Left ventricle myocardium superior (tissue), 1 donor: ENCODE results near the gene TMEM220. TPM values are rescaled to one million over a fixed set of nuclear protein-coding genes. Genes with fewer than 3 reads are reported as not detected.
"Not testable (repeated sequence)": the region's sequence is repeated elsewhere in the genome, so short reads cannot be mapped to it uniquely, and the experiment has no call there.

Experiments
- ATAC-seq: fragments of 200-7000 bp; cut with Tn5 transposase; one replicate; pipeline ENCODE4 v1.9.1; 2020; ENCODE audit warnings: mild to moderate bottlenecking, moderate library complexity
- DNase-seq: peaks from one replicate; pipeline ENCODE4 v3.0.0-alpha.2; 2020
- intact Hi-C: fragments of 100-400 bp; cut with micrococcal nuclease; formaldehyde crosslinking; loops from one replicate; pipeline ENCODE4 v1.11.0; 2022
- total RNA-seq: library from RNA; stranded (reverse); fragmentation: NEBNext Ultra II Directional; extraction: Animal tissue kit (Norgen Biotek cat#: 25700); gene quantifications from one replicate; pipeline ENCODE4 v1.2.1, GENCODE V29; 2021
- donor health status: DM: no; HTN: yes; CAD: no; lungs with severe emphysema.

Gene TMEM220
- total RNA-seq, 1 donor from 2014 or later, result 6.3 TPM

DNA sequence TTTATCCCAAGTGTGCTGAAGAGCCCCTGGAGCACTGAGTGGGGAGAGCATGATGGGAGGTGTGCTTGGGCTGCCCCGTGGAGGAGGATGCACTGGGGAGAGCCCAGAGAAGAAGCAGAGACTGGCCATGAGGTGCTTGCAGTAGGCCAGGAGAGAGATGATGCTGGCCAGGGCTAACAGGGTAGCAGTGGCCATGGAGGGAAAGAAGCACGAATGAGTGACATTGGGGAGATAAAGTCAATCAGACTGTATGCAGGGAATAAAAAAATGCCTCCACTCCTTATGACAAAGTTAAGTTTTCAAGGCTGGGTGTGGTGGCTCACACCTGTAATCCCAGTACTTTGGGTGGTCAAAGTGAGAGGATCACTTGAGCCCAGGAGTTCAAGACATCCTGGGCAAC, 5.4 kb upstream of the TMEM220 start:
- intact Hi-C loops, result loop anchor here (5.0 kb wide), 1 partner anchor 107 kb away; no protein-coding TSS in a partner anchor
- ATAC-seq (no peak), DNase-seq (no peak)

GRCh38 chr17:10733666-10734065, 3.8 kb upstream of the TMEM220 start:
- intact Hi-C loops, result no loop called here
- DNase-seq (no peak), ATAC-seq (no peak)

- ATAC-seq, intact Hi-C loops, DNase-seq: not testable (repeated sequence)
Observed at GRCh38 chr17:10732121-10732520, 2.3 kb upstream of the TMEM220 start.

DNA sequence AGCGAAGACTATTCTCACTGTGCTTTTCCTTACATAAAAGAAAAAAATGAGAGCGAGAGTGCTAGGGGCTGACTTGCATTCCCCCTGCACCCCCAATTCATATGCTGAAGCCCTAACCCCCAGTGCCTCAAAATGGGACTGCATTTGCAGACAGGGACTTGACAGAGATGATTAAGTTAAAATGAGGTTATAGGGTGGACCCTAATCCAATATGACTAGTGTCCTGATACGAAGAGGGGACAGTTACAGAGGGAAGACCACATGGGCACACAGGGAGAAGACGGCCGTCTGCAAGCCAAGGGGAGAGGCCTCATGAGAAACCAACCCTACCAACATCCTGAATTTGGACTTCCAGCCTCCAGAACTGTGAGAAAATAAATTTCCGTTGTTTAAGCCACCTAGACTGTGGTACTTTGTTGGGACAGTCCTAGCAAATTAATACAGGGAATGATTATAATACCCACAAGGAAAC, 1.6 kb upstream of the TMEM220 start:
- ATAC-seq, result no peak
- intact Hi-C loops, result no loop called here
- no peak for DNase-seq

- peak; percentile 34 for DNase-seq
- intact Hi-C loops, ATAC-seq: not testable (repeated sequence)
Observed at GRCh38 chr17:10730247-10730646, 424 bp upstream of the TMEM220 start.

- DNase-seq, result no peak
- no peak for ATAC-seq
- intact Hi-C loops, result no loop called here
Observed at GRCh38 chr17:10728331-10728892, 1.4 kb downstream of the TMEM220 start.

GRCh38 chr17:10727192-10727591, 2.6 kb downstream of the TMEM220 start:
- no peak for DNase-seq
- intact Hi-C loops, result no loop called here
- no peak for ATAC-seq

DNA sequence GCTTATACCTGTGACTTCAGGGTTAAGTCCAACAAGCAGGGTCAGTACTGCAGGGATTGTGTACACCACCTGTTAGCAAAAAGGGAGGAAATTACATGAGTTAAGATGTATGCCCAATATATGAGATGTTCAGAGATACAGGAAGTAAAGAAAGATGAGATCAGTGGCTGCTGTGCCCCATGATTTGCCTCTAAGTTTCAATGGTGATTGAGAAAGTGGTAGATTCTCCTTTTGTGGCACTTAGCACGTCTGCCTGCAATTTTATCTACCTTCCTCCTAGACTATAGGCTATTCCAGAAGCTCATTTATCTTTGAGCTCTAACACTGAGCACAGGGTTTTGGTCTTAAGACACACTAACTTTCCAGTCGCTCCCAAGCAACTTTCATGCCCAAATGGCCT, 3.6 kb downstream of the TMEM220 start:
- DNase-seq, result no peak
- ATAC-seq, result no peak
- intact Hi-C loops, result no loop called here

DNA sequence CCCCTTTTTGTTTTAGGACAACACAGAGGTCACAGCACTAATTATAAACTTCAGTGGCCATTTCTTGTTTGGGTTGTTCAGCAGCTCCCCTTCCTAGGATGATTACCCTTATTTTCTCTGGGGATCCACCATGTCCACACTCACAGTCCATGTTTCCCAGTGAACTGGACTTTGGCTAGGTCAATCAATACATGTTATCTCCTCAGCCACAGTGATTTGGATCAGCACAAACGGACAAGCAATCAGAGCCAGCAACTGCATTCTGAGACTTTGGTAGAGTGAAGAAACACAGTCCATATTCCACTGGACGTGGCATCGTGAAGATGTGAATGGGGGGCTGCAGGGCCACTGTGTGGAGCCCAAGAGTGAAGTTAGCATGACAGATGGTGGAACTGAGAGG, 4.6 kb downstream of the TMEM220 start:
- ATAC-seq (no peak), DNase-seq (no peak)
- intact Hi-C loops, result no loop called here

- intact Hi-C loops, result no loop called here
- DNase-seq (no peak), ATAC-seq (no peak)
Observed at GRCh38 chr17:10724546-10725195, 5.2 kb downstream of the TMEM220 start.

GRCh38 chr17:10718547-10718946, 11.3 kb downstream of the TMEM220 start:
- no peak for DNase-seq
- intact Hi-C loops, result no loop called here
- ATAC-seq, result no peak

GRCh38 chr17:10716218-10716617, 13.6 kb downstream of the TMEM220 start:
- intact Hi-C loops, result no loop called here
- no peak for ATAC-seq

DNA sequence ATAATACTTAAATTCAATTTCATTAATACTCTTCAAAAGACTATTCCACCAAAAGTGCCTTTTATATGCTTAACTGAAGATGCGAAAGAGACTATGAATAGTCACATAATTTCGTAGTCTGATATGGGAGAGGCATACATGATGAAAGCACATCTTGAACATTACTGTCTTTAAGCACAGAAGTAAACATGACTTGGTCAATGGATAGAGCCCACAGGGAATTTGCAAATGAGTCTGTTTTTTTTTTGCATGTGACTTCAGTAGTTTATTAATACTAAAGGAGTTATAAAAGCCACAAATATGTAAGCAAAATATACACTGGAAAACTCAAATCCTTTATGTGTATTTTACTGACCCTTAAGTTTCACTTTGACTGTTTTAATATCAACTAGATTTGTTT, 16.5 kb downstream of the TMEM220 start:
- intact Hi-C loops, result no loop called here
- DNase-seq, result no peak

More at GRCh38 chr17:10716218-10716617, 13.6 kb downstream of the TMEM220 start:
- DNase-seq, result no peak

DNA sequence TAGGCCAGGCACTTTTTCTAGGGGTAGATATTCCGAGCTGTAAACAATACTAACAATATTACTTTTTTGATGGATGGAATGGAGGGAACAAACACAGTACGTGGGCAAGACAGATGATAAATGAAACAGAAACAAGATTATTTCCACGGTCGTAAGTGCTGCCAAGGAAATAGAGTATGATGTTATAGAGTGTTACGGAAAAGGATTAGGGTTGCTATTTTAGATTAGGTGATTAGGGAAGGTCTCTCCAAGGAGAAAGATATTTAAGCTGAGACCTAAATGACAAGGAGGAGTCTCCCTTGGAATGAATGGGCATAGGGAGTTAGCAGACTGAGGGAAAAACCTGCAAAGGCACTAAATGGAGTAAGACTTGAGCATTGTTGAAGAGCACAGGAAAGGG, 24.1 kb downstream of the TMEM220 start:
- intact Hi-C loops, result no loop called here
- ATAC-seq (no peak), DNase-seq (no peak)

More for the DNA sequence above, 16.5 kb downstream of the TMEM220 start:
- no peak for ATAC-seq

DNA sequence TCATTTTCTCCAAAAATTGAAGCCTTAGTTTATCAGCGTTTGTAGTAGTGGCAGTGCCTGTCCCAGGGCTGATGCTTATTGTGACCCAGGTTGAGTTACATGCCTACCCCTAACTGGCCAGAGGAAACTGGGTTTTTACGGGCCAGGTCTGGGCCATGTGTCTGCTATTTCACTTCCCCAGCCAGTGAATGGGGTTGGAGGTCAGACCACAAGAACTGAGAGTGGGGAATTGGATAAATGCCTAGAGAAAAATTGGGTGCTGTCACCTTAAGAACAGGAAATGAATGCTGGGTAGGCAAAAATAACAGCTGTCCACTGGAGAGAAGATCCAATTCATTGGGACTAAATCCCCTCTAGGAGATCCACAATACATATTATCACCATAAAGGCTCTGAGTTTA, 27.2 kb downstream of the TMEM220 start:
- intact Hi-C loops, result no loop called here
- no peak for ATAC-seq
- DNase-seq, result no peak

- ATAC-seq (no peak), DNase-seq (no peak)
- intact Hi-C loops, result no loop called here
Observed at GRCh38 chr17:10699856-10700255, 30.0 kb downstream of the TMEM220 start.

DNA sequence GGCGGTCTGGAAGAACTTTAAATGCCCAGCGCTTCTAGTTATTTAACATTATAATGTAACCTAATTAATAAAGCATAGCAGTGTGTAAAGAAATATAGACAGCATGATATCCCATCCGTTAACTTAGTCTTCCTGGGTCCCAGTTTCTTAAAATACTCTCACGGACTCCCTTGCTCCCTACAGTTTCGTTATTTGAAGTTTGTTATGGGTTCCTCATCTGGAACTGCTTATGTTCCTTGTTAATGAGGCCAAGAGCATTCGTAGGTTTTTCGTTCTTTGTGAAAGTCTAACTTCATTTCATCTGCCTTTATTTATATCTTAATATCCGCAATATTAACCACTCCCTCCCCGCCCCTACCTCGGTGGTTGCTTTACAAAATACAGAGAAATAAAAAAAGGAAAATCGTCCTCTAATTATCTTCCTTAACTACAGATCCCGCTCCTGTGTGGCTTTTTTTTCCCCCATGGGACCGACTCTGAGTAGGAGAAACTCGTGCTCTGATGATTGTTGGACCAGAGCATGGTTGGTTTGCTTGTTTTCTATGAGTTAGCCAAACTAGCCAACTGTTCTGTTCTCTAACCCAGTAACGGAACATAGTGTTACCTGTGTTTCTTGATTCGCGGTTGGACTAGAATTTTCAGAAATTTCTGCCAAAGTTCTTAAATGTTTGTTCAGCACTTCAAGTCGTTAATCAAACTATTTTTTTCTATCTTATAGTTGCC, 31.6 kb downstream of the TMEM220 start:
- ATAC-seq (peak; percentile 10), DNase-seq (no peak)
- intact Hi-C loops, result no loop called here

DNA sequence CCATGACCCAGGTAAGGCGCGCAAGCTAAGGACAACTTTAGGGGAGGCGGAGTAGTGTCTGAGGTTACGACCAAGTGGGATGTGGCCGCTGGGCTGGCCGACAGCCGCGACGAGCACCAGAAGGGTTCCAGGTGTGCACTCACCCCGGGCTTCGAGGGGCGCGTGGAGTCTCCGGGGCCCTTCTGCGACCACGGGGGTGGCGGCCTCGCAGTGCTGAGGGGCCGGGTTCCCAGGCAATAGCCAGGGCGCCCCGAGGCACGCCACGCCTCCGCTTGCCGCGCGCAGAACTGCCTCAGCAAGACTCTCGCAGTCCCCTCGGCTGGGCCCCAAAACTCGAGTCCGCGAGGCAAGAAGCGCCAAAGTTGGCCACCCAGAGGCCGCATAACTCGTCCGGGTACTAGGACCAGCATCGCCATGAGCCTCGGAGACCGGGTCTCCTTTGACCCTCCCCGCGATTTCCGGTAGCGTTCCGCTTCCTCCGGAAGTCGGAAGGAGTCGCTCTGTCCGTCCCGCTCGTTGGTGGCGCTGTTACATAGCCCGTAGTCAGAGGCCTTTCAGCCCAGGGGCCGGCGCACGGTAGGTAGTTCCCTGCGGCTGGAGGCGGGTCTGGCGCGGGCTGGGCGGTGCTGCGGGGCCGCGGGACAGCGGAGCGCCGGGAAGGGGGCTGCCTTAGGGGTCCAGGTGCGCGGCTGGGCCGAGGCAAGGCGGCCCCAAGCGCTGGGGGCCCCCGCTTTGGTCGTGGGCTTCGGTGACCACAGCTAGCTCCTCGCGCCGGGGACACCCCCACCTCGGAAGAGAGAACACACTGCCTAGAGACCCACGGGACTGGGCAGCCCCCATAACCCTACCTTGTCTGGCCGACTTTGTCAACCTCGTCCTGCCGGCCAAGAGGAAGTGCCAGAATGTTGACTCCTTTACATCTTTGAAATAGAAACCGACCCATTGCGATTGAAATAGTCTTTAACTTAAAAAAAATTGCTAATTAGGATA, 32.4 kb downstream of the TMEM220 start, which contains the start of the genes ADPRM and SCO1:
Gene ADPRM, plus strand, starts transcription at position 503 of the 990 bp plus-strand sequence. CDS start 7,333 bp downstream, outside the sequence.
Gene SCO1, minus strand, starts transcription at position 442 of the 990 bp plus-strand sequence. Its CDS starts 26 bp downstream, at position 416.
- peak; percentile 99 for ATAC-seq
- DNase-seq, result peak; percentile 96
- intact Hi-C loops, result no loop called here

DNA sequence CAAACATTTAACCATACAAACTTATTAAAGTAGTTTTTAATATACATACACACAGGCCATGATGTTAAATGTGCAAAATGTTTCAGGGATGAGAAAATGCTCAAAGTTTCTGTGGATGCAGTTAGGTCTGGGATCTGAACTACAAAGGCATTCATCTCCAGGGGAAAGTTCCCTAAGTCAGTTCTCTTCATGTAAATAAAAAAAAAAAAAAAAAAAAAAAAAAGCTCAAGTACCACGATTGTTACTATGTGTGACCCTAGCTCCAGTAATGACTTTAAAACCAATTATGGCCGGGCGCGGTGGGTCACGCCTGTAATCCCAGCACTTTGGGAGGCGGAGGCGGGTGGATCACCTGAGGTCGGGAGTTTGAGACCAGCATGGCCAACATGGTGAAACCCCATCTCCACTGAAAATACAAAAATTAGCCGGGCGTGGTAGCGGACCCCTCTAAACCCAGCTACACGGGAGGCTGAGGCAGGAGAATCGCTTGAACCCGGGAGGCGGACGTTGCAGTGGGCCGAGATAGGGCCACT, 33.9 kb downstream of the TMEM220 start:
- ATAC-seq, DNase-seq, intact Hi-C loops: not testable (repeated sequence)
